Uterus (tissue), 4 donors: ENCODE measurements around the gene CPT2. TPM values are rescaled to one million over a fixed set of nuclear protein-coding genes. Genes with fewer than 3 reads are reported as not detected.

Experiments
- DNase-seq, 2 donors: peaks; one replicate each; pipeline ENCODE4 v3.0.0-alpha.2; 2019 to 2020
- H3K27ac ChIP-seq, 2 donors: fragments of 200-600 bp; sonication (generic); 1 replicate in 1 of 2; 2 replicates in 1 of 2; pipeline ENCODE4 v1.5.1; 2016 to 2018
- H3K27me3 ChIP-seq, 2 donors: fragments of 200-600 bp; sonication (generic); one replicate each; pipeline ENCODE4 v1.5.1; 2018 to 2019; ENCODE audit warnings: control low read depth in 1 of 2
- H3K36me3 ChIP-seq, 2 donors: fragments of 200-600 bp; sonication (generic); one replicate each; pipeline ENCODE4 v1.5.1; 2019; ENCODE audit warnings: control low read depth in 1 of 2
- H3K4me1 ChIP-seq, 2 donors: fragments of 200-600 bp; sonication (generic); one replicate each; pipeline ENCODE4 v1.5.1; 2018 to 2019; ENCODE audit warnings: control low read depth in 1 of 2
- H3K4me3 ChIP-seq, 2 donors: fragments of 200-600 bp; sonication (generic); 1 replicate in 1 of 2; 2 replicates in 1 of 2; pipeline ENCODE4 v1.5.1; 2018 to 2019; ENCODE audit warnings: mild to moderate bottlenecking in 1 of 2
- H3K9me3 ChIP-seq, 2 donors: fragments of 200-600 bp; sonication (generic); one replicate each; pipeline ENCODE4 v1.5.1; 2019; ENCODE audit warnings: control low read depth in 1 of 2
- CTCF ChIP-seq, 4 experiments: fragments of 200-600 bp in 2 of 4; fragments of 450-650 bp in 2 of 4; sonication (generic) in 2 of 4; IDR thresholded peaks; one replicate each; pipeline ENCODE4 v1.5.1; 2016 to 2019; ENCODE audit warnings: antibody characterized with exemption in 4 of 4, mild to moderate bottlenecking in 2 of 4, moderate library complexity in 1 of 4
- POLR2A ChIP-seq, 2 donors: fragments of 450-650 bp; IDR thresholded peaks; one replicate each; pipeline ENCODE4 v1.6.1; 2016; ENCODE audit warnings: antibody characterized with exemption in 2 of 2, mild to moderate bottlenecking in 1 of 2, moderate library complexity in 1 of 2
- intact Hi-C: fragments of 100-400 bp; cut with DNase I; formaldehyde crosslinking; loops from one replicate; pipeline ENCODE4 v1.15.1; 2023; ENCODE audit warnings: low total_unique reads
- total RNA-seq, 4 donors: library from RNA; depleted of rRNA in 3 of 4; stranded (reverse); fragments of >200 nt in 3 of 4; gene quantifications; one replicate each; pipeline versions ENCODE4 v1.1.0 to v1.2.4, GENCODE V29; 2014 to 2023
- donor health status: DM: yes; HTN: yes; CAD: no.

CPT2 gene
- total RNA-seq, 4 donors from 2014 or later, result 2.4 to 83.3 (median 10.2) TPM

DNA sequence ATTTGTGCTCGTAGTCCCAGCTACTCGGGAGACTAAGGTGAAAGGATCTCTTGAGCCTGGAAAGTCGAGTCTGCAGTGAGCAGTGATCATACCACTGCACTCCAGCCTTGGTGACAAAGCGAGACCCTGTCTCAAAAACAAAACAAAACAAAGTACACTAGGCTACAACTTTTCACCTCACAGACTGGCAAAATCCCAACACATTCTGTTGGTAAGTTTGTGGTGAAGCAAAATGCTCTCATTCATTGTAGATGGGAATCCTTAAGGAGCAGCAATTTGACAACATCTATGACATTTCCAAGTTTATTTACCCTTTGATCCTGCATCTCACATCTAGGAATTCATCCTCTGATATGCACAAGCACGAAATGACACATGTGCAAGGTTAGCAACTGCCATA is 34.0 kb upstream of the CPT2 start:
- H3K4me3 ChIP-seq, result no peak overlapping the region
- H3K27ac ChIP-seq, result no peak overlapping the region
- intact Hi-C loops, result no loop called here
- H3K27me3 ChIP-seq, result no peaks in the 10 kb centered on the region
- no peak for DNase-seq
- H3K9me3 ChIP-seq, result no peaks in the 10 kb centered on the region
- H3K36me3 ChIP-seq, result no peaks in the 10 kb centered on the region
- no peaks in the 10 kb centered on the region for H3K4me1 ChIP-seq
- no peak for TF ChIP-seq POLR2A (IDR thresholded peaks at IDR 0.05)
- TF ChIP-seq CTCF (IDR thresholded peaks at IDR 0.05), result no peak

DNA sequence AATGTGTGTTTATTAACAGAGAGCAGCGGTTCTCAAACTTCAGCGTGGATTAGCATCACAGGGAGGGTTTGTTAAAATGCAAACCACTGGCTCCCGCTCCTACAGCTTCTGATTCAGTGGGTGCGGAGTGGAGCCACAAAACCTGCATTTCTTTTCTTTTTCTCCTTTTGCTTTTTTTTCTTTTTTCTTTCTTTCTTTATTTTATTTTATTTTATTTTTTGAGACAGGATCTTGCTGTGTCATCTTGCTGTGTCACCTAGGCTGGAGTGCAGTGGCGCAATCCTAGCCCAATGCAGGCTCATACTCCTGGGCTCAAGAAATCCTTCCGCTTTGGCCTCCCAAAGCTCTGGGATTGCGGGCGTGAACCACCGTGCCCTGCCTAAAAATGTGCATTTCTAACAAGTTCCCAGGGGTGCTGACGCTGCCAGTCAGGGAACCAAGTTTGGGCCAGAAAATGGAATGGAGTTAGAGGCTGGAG is 33.3 kb upstream of the CPT2 start:
- intact Hi-C loops, result no loop called here
- Histone ChIP-seq H3K4me1 (no peaks in the 10 kb centered on the region), H3K9me3 (no peaks in the 10 kb centered on the region), H3K27me3 (no peaks in the 10 kb centered on the region), H3K4me3 (no peak overlapping the region), H3K36me3 (no peaks in the 10 kb centered on the region), H3K27ac (no peak overlapping the region)
- TF ChIP-seq POLR2A (IDR thresholded peaks at IDR 0.05) (no peak), CTCF (IDR thresholded peaks at IDR 0.05) (no peak)
- no peak for DNase-seq

GRCh38 chr1:53165408-53165961 is 31.1 kb upstream of the CPT2 start:
- no peak for TF ChIP-seq POLR2A (IDR thresholded peaks at IDR 0.05)
- TF ChIP-seq CTCF (IDR thresholded peaks at IDR 0.05), result no peak
- Histone ChIP-seq H3K27me3 (no peaks in the 10 kb centered on the region), H3K4me3 (no peak overlapping the region), H3K27ac (no peak overlapping the region), H3K4me1 (no peaks in the 10 kb centered on the region), H3K36me3 (no peaks in the 10 kb centered on the region), H3K9me3 (no peaks in the 10 kb centered on the region)
- intact Hi-C loops, result no loop called here
- no peak for DNase-seq

- no peaks in the 10 kb centered on the region for H3K4me1 ChIP-seq
- no peaks in the 10 kb centered on the region for H3K9me3 ChIP-seq
- H3K27ac ChIP-seq, result no peak overlapping the region
- intact Hi-C loops, result no loop called here
- TF ChIP-seq POLR2A (IDR thresholded peaks at IDR 0.05) (no peak), CTCF (IDR thresholded peaks at IDR 0.05) (no peak)
- no peak for DNase-seq
- no peaks in the 10 kb centered on the region for H3K36me3 ChIP-seq
- H3K4me3 ChIP-seq, result no peak overlapping the region
- H3K27me3 ChIP-seq, result no peaks in the 10 kb centered on the region
Measured at GRCh38 chr1:53166366-53166765, 30.3 kb upstream of the CPT2 start.

GRCh38 chr1:53166912-53167311 is 29.7 kb upstream of the CPT2 start:
- intact Hi-C loops, result no loop called here

More at GRCh38 chr1:53166912-53167311, 29.7 kb upstream of the CPT2 start:
- no peaks in the 10 kb centered on the region for H3K27me3 ChIP-seq
- H3K9me3 ChIP-seq, result no peaks in the 10 kb centered on the region
- no peaks in the 10 kb centered on the region for H3K4me1 ChIP-seq
- no peak overlapping the region for H3K4me3 ChIP-seq
- TF ChIP-seq POLR2A (IDR thresholded peaks at IDR 0.05) (no peak), CTCF (IDR thresholded peaks at IDR 0.05) (no peak)
- H3K36me3 ChIP-seq, result no peaks in the 10 kb centered on the region
- no peak for DNase-seq
- H3K27ac ChIP-seq, result no peak overlapping the region
